HepG2 (cell line): ENCODE results near the gene ATF3. TPM values are rescaled to one million over a fixed set of nuclear protein-coding genes. Genes with fewer than 3 reads are reported as not detected.

Experiments
- ATAC-seq: fragments of 200-7000 bp; cut with Tn5 transposase; 3 replicates; pipeline ENCODE4 v1.9.1; 2020; ENCODE audit warnings: mild to moderate bottlenecking, moderate library complexity
- BruUV-seq: library from RNA; stranded (reverse); fragments of 400-500 nt; replicated peaks from 2 replicates; lab custom pipeline; 2021; lab: Mats Ljungman, UMichigan
- CTCF ChIA-PET: fragments of 300-600 bp; formaldehyde crosslinking; extraction: SDS; loops from one replicate; lab custom pipeline; 2021; ENCODE audit warnings: low total read pairs, inconsistent platforms, low intra/inter-chr PET ratio; lab: Yijun Ruan, JAX
- POLR2A ChIA-PET: fragments of 350-600 bp; sonication (Branson Sonifier 250); formaldehyde crosslinking; loops from one replicate; lab custom pipeline; 2020; ENCODE audit warnings: antibody characterized with exemption, inconsistent platforms; lab: Yijun Ruan, JAX
- DNase-seq: peaks from one replicate; pipeline ENCODE4 v3.0.0-alpha.2; 2015; ENCODE audit warnings: low spot score
- FAIRE-seq: peaks from 3 replicates; lab custom pipeline; 2011; peaks lifted over from hg19 to GRCh38; lab: Jason Lieb, UNC
- H2AFZ ChIP-seq: one replicate; pipeline ENCODE4 v1.6.1; 2011; ENCODE audit warnings: low read length, inconsistent platforms
- H3K27ac ChIP-seq: fragments of 300-600 bp; 3 replicates; pipeline ENCODE4 v1.8.0; 2011; ENCODE audit warnings: mixed run types, mild to moderate bottlenecking, mixed read lengths, low read length, inconsistent platforms; ENCODE audit not compliant: insufficient read depth; ENCODE audit errors: extremely low read length
- H3K27me3 ChIP-seq, 2 experiments: fragments of 200-600 bp in 1 of 2; 2 replicates in 1 of 2; 3 replicates in 1 of 2; pipeline versions ENCODE4 v1.6.0 to v1.8.0; 2011; ENCODE audit warnings: low read length in 2 of 2, mild to moderate bottlenecking in 2 of 2, moderate library complexity in 2 of 2, inconsistent platforms in 1 of 2; ENCODE audit not compliant: insufficient read depth in 2 of 2, control insufficient read depth in 1 of 2
- H3K36me3 ChIP-seq, 2 experiments: fragments of 200-600 bp in 1 of 2; replicated peaks in 1 of 2; 2 replicates in 1 of 2; 3 replicates in 1 of 2; pipeline versions ENCODE4 v1.5.1 to v1.8.0; 2011; ENCODE audit warnings: low read length in 2 of 2, inconsistent platforms in 1 of 2; ENCODE audit not compliant: insufficient read depth in 2 of 2, control insufficient read depth in 1 of 2
- H3K4me1 ChIP-seq: 2 replicates; pipeline ENCODE4 v1.5.1; 2012; ENCODE audit warnings: low read length, inconsistent platforms; ENCODE audit not compliant: insufficient read depth
- H3K4me2 ChIP-seq: 2 replicates; pipeline ENCODE4 v1.6.0; 2011; ENCODE audit warnings: low read depth, low read length, inconsistent platforms
- H3K4me3 ChIP-seq, 3 experiments: fragments of 200-600 bp in 1 of 3; sonication (generic), shearing (Covaris generic) in 1 of 3; replicated peaks in 1 of 3; 2 replicates each; pipeline ENCODE4 v1.5.1; 2011 to 2016; ENCODE audit warnings: low read length in 3 of 3, inconsistent platforms in 2 of 3, low read depth in 2 of 3, mild to moderate bottlenecking in 2 of 3, control low read depth in 1 of 3, mixed read lengths in 1 of 3; ENCODE audit not compliant: insufficient read depth in 1 of 3
- H3K79me2 ChIP-seq: one replicate; pipeline ENCODE4 v1.6.1; 2011; ENCODE audit warnings: low read length, inconsistent platforms; ENCODE audit not compliant: insufficient read depth
- H3K9ac ChIP-seq: 2 replicates; pipeline ENCODE4 v1.6.0; 2011; ENCODE audit warnings: mild to moderate bottlenecking, low read depth, low read length, inconsistent platforms; ENCODE audit not compliant: insufficient read depth
- H3K9me3 ChIP-seq: 2 replicates; pipeline ENCODE4 v1.5.1; 2012; ENCODE audit warnings: mild to moderate bottlenecking, low read length
- H4K20me1 ChIP-seq: 2 replicates; pipeline ENCODE4 v1.6.0; 2011; ENCODE audit warnings: inconsistent platforms, mild to moderate bottlenecking, low read length, moderate library complexity; ENCODE audit not compliant: insufficient read depth
- CCDC6 ChIP-seq: sonication (generic); formaldehyde crosslinking; IDR thresholded peaks from 2 replicates; pipeline ENCODE4 v1.8.1; 2022; ENCODE audit warnings: mild to moderate bottlenecking, missing genetic modification reagents, moderate library complexity
- GFI1 ChIP-seq: sonication (generic); formaldehyde crosslinking; IDR thresholded peaks from 2 replicates; pipeline ENCODE4 v1.5.0; 2020; ENCODE audit warnings: missing genetic modification reagents, mild to moderate bottlenecking, borderline replicate concordance
- KLF15 ChIP-seq: sonication (generic); formaldehyde crosslinking; IDR thresholded peaks from 2 replicates; pipeline ENCODE4 v1.8.1; 2023; ENCODE audit warnings: borderline replicate concordance, mild to moderate bottlenecking, inconsistent platforms, missing genetic modification reagents, mixed read lengths
- MTF1 ChIP-seq: sonication (generic); formaldehyde crosslinking; IDR thresholded peaks from 2 replicates; pipeline ENCODE4 v1.5.0; 2020; ENCODE audit warnings: missing genetic modification reagents
- NCOA5 ChIP-seq: sonication (generic); formaldehyde crosslinking; IDR thresholded peaks from 2 replicates; pipeline ENCODE4 v1.4.0; 2020; ENCODE audit warnings: missing genetic modification reagents
- PLRG1 ChIP-seq: fragments of 450-650 bp; conservative IDR thresholded peaks from 2 replicates; pipeline ENCODE4 v1.6.1; 2016
- POLR2A ChIP-seq, 2 experiments: IDR thresholded peaks; 2 replicates each; pipeline ENCODE4 v1.6.1; 2011; ENCODE audit warnings: low read depth in 2 of 2, low read length in 2 of 2, mild to moderate bottlenecking in 1 of 2, moderate library complexity in 1 of 2; ENCODE audit not compliant: insufficient read depth in 1 of 2
- RXRA ChIP-seq: sonication (generic); formaldehyde crosslinking; IDR thresholded peaks from 2 replicates; pipeline ENCODE4 v1.5.1; 2020; ENCODE audit warnings: missing genetic modification reagents
- SRF ChIP-seq: IDR thresholded peaks from 2 replicates; pipeline ENCODE4 v1.6.1; 2011; ENCODE audit warnings: mild to moderate bottlenecking, low read depth, low read length, moderate library complexity
- SRSF4 ChIP-seq: fragments of 200-400 bp; formaldehyde crosslinking; IDR thresholded peaks from one replicate; pipeline ENCODE4 v1.6.1; 2018; ENCODE audit warnings: mild to moderate bottlenecking, low read depth, low read length, moderate library complexity; ENCODE audit not compliant: poor library complexity, severe bottlenecking
- THAP11 ChIP-seq: IDR thresholded peaks from 2 replicates; pipeline ENCODE4 v1.6.1; 2016; ENCODE audit warnings: missing biosample characterization, missing genetic modification reagents
- ZNF772 ChIP-seq: sonication (generic); formaldehyde crosslinking; IDR thresholded peaks from 2 replicates; pipeline ENCODE4 v1.5.0; 2020; ENCODE audit warnings: mild to moderate bottlenecking, missing genetic modification reagents
- ZSCAN25 ChIP-seq: sonication (generic); formaldehyde crosslinking; IDR thresholded peaks from 2 replicates; pipeline ENCODE4 v1.8.0; 2022; ENCODE audit warnings: mild to moderate bottlenecking, missing genetic modification reagents
- WGBS: methylation state at CpG from one replicate; pipeline ENCODE4 v1.1.6; 2017; ENCODE audit warnings: low lambda C conversion rate; 5-methylcytosine and 5-hydroxymethylcytosine counted together
- in situ Hi-C: cut with HindIII; loops from 2 replicates; pipeline ENCODE4 v1.10.0; 2017; ENCODE audit warnings: low pct_unique_long_range_greater_than_20kb; ENCODE audit not compliant: extremely low pct_ligation_motif_present
- intact Hi-C: fragments of 100-400 bp; cut with micrococcal nuclease; formaldehyde crosslinking; loops from one replicate; pipeline ENCODE4 v1.10.0; 2022; ENCODE audit not compliant: unreplicated experiment
- polyA plus RNA-seq, 8 experiments: library from polyadenylated mRNA; depleted of rRNA in 3 of 8; stranded (reverse) in 7 of 8; unstranded in 1 of 8; fragments of >200 nt; fragmentation: Illumina TruSeq in 4 of 8; extraction: Trizol in 4 of 8; gene quantifications; 2 replicates each; pipeline versions ENCODE4 v1.2.1 to v1.2.3, GENCODE V29; 2011 to 2016; ENCODE audit warnings: low read depth in 4 of 8, missing spikeins in 1 of 8, mixed read lengths in 1 of 8; ENCODE audit not compliant: insufficient read depth in 1 of 8
- total RNA-seq, 5 experiments: library from RNA; depleted of rRNA; stranded (reverse); fragments of >200 nt; fragmentation: Illumina TruSeq; extraction: Trizol; gene quantifications; 2 replicates each; pipeline ENCODE4 v1.2.3, GENCODE V29; 2016; ENCODE audit warnings: low read depth in 1 of 5
- TF ChIP-seq, protein P1 (sequence below): sonication (generic); formaldehyde crosslinking; IDR thresholded peaks from 2 replicates; pipeline ENCODE4 v1.5.0; 2020; ENCODE audit warnings: mild to moderate bottlenecking, missing genetic modification reagents
- TF ChIP-seq, protein P2 (sequence below): IDR thresholded peaks from 2 replicates; pipeline ENCODE4 v1.6.1; 2016; ENCODE audit warnings: low read depth, missing genetic modification reagents, missing compliant biosample characterization

ATF3 gene
- total and polyA plus RNA-seq, 2 of the 13 experiments (the other 11 are each of a cell fraction or from before 2014, with no cell fraction given): 5.0 to 13.0 TPM

DNA sequence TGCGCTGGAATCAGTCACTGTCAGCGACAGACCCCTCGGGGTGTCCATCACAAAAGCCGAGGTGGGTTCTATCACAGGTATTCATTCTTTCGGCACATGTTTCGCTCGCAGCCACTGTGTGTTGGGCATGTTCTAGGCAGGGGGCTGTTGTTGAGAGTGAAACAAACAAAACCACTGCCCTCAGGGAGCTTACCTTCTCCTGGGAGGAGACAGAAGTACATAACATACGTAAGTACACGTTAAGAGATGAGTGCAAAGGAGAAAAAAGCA is 6.6 kb downstream of the ATF3 start:
- in situ Hi-C loops: no loop called here
- no peak for TF ChIP-seq MTF1 (CRISPR knock-in tag)
- no peak for TF ChIP-seq THAP11 (CRISPR knock-in tag)
- no peak for TF ChIP-seq RXRA (CRISPR knock-in tag)
- TF ChIP-seq, protein P1, sequence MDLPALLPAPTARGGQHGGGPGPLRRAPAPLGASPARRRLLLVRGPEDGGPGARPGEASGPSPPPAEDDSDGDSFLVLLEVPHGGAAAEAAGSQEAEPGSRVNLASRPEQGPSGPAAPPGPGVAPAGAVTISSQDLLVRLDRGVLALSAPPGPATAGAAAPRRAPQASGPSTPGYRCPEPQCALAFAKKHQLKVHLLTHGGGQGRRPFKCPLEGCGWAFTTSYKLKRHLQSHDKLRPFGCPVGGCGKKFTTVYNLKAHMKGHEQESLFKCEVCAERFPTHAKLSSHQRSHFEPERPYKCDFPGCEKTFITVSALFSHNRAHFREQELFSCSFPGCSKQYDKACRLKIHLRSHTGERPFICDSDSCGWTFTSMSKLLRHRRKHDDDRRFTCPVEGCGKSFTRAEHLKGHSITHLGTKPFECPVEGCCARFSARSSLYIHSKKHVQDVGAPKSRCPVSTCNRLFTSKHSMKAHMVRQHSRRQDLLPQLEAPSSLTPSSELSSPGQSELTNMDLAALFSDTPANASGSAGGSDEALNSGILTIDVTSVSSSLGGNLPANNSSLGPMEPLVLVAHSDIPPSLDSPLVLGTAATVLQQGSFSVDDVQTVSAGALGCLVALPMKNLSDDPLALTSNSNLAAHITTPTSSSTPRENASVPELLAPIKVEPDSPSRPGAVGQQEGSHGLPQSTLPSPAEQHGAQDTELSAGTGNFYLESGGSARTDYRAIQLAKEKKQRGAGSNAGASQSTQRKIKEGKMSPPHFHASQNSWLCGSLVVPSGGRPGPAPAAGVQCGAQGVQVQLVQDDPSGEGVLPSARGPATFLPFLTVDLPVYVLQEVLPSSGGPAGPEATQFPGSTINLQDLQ (CRISPR knock-in tag): no peak
- TF ChIP-seq NCOA5 (CRISPR knock-in tag): no peak
- no peak for TF ChIP-seq SRSF4
- no peak for TF ChIP-seq CCDC6 (CRISPR knock-in tag)
- no peak for TF ChIP-seq KLF15 (CRISPR knock-in tag)
- TF ChIP-seq ZSCAN25 (CRISPR knock-in tag): no peak
- TF ChIP-seq PLRG1: no peak
- TF ChIP-seq, protein P2, sequence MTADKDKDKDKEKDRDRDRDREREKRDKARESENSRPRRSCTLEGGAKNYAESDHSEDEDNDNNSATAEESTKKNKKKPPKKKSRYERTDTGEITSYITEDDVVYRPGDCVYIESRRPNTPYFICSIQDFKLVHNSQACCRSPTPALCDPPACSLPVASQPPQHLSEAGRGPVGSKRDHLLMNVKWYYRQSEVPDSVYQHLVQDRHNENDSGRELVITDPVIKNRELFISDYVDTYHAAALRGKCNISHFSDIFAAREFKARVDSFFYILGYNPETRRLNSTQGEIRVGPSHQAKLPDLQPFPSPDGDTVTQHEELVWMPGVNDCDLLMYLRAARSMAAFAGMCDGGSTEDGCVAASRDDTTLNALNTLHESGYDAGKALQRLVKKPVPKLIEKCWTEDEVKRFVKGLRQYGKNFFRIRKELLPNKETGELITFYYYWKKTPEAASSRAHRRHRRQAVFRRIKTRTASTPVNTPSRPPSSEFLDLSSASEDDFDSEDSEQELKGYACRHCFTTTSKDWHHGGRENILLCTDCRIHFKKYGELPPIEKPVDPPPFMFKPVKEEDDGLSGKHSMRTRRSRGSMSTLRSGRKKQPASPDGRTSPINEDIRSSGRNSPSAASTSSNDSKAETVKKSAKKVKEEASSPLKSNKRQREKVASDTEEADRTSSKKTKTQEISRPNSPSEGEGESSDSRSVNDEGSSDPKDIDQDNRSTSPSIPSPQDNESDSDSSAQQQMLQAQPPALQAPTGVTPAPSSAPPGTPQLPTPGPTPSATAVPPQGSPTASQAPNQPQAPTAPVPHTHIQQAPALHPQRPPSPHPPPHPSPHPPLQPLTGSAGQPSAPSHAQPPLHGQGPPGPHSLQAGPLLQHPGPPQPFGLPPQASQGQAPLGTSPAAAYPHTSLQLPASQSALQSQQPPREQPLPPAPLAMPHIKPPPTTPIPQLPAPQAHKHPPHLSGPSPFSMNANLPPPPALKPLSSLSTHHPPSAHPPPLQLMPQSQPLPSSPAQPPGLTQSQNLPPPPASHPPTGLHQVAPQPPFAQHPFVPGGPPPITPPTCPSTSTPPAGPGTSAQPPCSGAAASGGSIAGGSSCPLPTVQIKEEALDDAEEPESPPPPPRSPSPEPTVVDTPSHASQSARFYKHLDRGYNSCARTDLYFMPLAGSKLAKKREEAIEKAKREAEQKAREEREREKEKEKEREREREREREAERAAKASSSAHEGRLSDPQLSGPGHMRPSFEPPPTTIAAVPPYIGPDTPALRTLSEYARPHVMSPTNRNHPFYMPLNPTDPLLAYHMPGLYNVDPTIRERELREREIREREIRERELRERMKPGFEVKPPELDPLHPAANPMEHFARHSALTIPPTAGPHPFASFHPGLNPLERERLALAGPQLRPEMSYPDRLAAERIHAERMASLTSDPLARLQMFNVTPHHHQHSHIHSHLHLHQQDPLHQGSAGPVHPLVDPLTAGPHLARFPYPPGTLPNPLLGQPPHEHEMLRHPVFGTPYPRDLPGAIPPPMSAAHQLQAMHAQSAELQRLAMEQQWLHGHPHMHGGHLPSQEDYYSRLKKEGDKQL (CRISPR knock-in tag): no peak
- TF ChIP-seq GFI1: no peak
- TF ChIP-seq SRF: no peak
- TF ChIP-seq ZNF772: no peak
- TF ChIP-seq POLR2A (IDR thresholded peaks at IDR 0.05; ENCODE audit: insufficient read depth in 1 of 2, low read depth in 2 of 2, low read length in 2 of 2): no peak

More for the DNA sequence above, 6.6 kb downstream of the ATF3 start:
- DNase-seq (no peak), ATAC-seq (no peak), FAIRE-seq (no peak)
- WGBS: 98% methylated on average over 9 of the region's 9 CpGs
- H2AFZ ChIP-seq: no peak overlapping the region
- H4K20me1 ChIP-seq: peaks cover 31% of the 10 kb centered on the region
- intact Hi-C loops: no loop called here
- H3K4me2 ChIP-seq: no peak overlapping the region
- H3K4me3 ChIP-seq: no peak overlapping the region
- no TSS peak for BruUV-seq
- peaks cover 13% of the 10 kb centered on the region for H3K79me2 ChIP-seq
- H3K4me1 ChIP-seq: peaks cover 18% of the 10 kb centered on the region
- CTCF ChIA-PET: no interaction called here
- no peak overlapping the region for H3K27ac ChIP-seq
- no peak overlapping the region for H3K9ac ChIP-seq
- H3K36me3 ChIP-seq: peaks cover 20 to 52% of the 10 kb centered on the region in 2 experiments
- POLR2A ChIA-PET: no interaction called here
- H3K9me3 ChIP-seq: no peaks in the 10 kb centered on the region
- no peaks in the 10 kb centered on the region for H3K27me3 ChIP-seq
